OCI-LY3 (cell line): Measurements from ENCODE around the gene PATE1.

Source experiments
- CTCF ChIP-seq: fragments of 200-600, 300-600 bp; sonication (generic); IDR thresholded peaks from 2 replicates; pipeline ENCODE4 v1.5.1; 2014; ENCODE audit warnings: antibody characterized with exemption, low read length, low read depth
- EZH2phosphoT487 ChIP-seq: fragments of 200-600 bp; shearing (Covaris generic); IDR thresholded peaks from 2 replicates; pipeline ENCODE4 v1.6.1; 2018; ENCODE audit warnings: antibody characterized with exemption, mixed run types, low read depth

GRCh38 chr11:125763483-125763882 is 17.4 kb downstream of the PATE1 start:
- no peak for TF ChIP-seq CTCF
- TF ChIP-seq EZH2phosphoT487: no peak
